ENCODE results near the gene A1BG. TPM values are rescaled to one million over a fixed set of nuclear protein-coding genes. Genes with fewer than 3 reads are reported as not detected.

The A1BG gene, protein sequence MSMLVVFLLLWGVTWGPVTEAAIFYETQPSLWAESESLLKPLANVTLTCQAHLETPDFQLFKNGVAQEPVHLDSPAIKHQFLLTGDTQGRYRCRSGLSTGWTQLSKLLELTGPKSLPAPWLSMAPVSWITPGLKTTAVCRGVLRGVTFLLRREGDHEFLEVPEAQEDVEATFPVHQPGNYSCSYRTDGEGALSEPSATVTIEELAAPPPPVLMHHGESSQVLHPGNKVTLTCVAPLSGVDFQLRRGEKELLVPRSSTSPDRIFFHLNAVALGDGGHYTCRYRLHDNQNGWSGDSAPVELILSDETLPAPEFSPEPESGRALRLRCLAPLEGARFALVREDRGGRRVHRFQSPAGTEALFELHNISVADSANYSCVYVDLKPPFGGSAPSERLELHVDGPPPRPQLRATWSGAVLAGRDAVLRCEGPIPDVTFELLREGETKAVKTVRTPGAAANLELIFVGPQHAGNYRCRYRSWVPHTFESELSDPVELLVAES
- polyA plus RNA-seq (ENCODE audit: insufficient read length in 4 of 4), result 1 to 10 TPM in 1 of 4 donors, under 1 TPM in 3; 0.39 to 2.7 (median 0.93) TPM

DNA sequence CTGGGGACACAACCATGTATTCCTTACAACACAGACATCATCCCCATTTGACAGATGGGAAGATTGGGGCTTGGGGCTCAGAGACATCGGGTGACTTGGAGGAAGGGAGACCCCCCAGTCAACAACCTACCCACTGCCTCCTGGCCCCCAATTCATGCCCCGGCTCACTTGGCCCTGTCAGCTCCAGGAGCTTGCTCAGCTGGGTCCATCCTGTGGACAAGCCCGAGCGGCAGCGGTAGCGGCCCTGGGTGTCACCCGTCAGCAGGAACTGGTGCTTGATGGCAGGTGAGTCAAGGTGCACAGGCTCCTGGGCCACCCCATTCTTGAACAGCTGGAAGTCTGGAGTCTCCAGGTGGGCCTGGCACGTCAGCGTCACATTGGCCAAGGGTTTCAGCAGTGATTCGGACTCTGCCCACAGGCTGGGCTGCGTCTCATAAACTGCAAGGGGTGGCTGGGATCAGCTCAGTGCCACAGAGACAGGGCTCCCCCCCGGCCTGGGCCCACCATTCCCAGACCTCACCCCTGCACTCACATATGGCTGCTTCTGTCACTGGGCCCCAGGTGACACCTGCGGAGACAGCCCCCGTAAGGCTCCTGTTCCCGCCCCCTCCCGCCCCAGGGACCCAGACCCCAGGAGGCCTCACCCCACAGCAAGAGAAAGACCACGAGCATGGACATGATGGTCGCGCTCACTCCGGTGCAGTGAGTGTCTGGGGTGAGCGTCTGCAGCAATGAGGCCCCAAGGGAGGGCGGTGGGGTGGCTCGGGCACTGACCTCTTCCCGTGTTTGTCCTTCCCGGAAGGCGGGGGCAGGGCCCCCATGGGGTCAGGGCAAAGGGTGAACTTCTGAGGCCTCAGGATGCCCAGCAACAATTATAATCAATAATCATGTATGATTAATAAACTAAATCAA is at the start of gene A1BG:
Gene A1BG, minus strand, starts transcription at position 733 of the 912 bp plus-strand sequence. Its CDS starts 55 bp downstream, at position 678.
- DNase-seq (ENCODE audit: low read depth in 4 of 4, low spot score in 3 of 4), result no peak

DNA sequence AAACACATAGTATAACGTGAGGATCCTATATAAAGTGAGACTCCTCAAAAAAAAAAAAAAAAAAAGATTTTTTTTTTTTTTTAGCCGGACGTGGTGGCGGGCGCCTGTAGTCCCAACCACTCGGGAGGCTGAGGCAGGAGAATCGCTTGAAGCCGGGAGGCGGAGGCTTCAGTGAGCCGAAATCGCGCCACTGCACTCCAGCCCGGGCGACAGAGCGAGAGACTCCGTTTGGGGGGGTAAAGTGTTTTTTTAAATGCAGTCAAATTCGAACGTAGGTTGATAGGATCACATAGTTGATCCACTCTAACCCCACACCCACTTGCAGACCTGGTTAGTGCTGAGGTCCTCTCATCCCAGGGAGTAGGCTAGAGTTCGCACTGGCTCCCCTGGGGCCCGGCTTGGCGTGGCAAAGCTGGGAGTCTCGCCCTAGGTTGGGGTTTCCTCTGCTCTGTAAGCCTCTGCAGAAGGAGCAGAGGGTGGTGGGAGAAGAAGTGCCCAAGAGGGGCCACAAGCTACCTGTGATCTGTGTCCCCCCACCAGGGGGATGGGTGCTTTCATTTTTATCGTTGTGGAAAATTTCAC is 48.6 kb upstream of the A1BG start:
- no peak for DNase-seq (ENCODE audit: low read depth in 4 of 4, low spot score in 3 of 4)

DNA sequence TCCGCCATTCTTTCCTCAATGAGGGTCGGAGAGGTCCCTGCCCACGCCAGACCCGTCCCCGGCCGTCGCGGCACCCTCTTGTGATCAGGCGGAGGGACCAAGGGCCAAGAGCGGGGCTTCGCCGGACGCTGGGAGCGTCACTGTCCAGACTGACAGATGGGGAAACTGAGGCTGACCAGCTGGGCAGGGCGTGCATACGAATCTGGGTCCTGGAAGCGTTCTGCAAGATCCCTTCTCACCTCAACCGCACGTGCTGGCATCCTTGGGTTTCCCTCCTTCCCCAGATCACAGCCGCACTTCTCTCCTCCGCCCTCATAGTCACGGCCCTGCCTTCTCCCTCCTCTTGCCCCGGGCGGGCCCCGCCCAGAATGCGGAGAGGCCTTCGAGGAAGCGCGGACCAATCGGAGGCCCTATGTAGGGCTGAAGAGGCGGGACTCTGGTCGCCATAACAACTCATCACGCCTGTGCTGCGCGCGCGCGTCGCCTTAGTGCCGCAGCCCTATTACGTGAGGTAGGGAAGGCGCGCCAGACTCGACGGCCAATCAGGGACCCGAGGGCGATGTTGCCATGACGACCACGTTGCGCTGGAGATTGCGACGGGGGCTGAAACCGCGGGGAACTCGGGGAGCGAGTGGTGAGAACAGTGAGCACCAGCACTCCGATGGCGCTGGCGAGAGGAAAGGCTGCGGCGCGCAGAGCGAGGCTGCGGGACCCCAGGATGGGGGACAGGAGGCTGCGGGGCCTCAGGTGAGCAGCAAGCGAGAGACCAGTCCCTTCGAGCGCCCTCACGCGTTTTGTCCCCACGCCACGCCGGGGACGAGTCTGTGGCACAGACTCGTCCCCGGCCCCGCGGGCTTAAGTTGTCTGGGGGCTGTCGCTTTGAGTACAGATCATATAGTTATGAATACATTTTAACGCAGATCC is 47.9 kb upstream of the A1BG start:
- DNase-seq (ENCODE audit: low read depth in 4 of 4, low spot score in 3 of 4), result peak; percentile 97 to 100 (median 98)

DNA sequence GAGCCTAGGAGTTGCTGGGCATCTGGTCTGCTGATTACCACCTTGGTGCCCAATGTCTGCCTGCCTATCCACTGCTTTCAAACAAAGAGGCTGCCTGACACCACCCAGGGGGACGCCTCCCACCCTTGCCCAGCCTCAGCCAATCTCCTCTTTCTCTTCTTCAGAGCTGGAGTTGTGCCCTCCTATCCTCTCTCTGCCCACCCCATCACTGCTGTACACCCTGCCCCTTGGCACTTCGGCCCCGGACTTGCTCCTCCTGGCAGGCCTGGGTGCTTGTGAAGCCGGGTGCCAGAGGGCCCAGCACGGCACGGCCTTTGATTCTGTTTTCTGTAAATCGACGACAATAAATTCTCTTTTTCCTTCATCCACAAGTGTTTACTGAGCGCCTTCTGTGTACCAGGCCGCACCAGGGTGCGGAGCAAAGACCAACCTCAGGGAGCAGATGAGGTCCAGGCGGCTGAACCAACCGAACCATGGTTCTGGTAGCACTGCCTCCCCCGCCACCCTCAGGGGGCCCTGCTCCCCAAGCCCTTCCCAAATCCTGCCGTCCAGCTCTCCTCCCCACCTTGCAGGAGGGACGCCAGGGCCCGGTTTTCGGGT is 47.1 kb upstream of the A1BG start:
- DNase-seq (ENCODE audit: low read depth in 4 of 4, low spot score in 3 of 4), result no peak

DNA sequence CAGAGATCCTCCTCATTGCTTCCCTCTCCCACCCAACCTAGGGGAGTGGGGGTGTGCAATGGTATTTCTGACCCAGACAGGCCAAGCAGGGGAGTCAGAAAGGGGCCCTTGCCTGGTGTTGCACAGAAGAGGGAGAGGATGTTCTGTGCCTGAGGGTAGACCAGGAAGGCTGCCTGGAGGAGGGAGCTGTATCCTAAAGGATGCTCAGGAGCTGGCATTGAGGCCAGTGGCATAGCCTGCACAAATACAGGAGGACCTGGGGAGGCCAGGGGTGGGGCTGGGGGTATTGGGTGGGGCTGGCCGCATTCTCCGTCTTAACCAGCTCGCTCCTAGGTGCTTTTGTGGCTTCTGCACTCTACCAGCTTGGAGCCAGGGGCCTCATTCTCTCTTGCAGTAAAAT is 46.6 kb upstream of the A1BG start:
- no peak for DNase-seq (ENCODE audit: low read depth in 4 of 4, low spot score in 3 of 4)

DNA sequence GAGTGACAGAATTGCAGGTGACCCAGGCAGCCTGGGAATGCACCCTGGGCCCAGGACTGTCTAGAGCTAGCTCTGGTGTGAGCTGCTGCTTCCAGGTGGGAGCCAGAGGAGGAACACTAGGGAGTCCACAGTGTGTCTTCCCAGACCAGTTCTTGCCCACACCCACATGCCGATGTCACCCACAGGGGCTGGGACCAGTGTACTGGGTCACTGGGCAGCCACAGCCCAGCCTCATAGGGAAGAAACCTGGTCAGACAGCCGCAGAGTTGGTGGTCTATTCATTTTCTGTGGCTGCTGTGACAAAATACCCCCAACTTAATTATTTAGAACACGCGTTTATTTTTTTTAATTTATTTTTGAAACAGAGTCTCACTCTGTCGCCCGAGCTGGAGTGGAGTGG is 45.3 kb upstream of the A1BG start:
- no peak for DNase-seq (ENCODE audit: low read depth in 4 of 4, low spot score in 3 of 4)

DNA sequence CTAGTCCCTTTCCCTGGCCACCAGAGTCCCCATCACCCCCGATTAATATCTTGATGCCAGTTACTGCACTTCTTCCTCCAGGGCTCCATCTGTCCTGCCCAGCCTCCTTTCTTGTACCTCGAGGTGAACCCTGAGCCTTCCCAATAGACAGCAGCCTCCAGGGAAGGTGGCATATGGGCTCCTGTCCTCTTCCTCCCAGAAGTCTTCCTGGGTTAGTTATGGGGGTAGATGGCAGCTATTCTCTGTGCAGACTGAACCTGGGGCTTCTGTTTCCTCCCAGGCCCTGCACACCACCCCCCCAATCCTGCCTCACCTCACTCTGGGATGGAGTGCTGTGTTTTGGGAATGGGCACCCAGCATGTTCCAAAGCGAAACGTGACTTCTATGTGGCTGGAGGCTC is 44.8 kb upstream of the A1BG start:
- no peak for DNase-seq (ENCODE audit: low read depth in 4 of 4, low spot score in 3 of 4)

DNA sequence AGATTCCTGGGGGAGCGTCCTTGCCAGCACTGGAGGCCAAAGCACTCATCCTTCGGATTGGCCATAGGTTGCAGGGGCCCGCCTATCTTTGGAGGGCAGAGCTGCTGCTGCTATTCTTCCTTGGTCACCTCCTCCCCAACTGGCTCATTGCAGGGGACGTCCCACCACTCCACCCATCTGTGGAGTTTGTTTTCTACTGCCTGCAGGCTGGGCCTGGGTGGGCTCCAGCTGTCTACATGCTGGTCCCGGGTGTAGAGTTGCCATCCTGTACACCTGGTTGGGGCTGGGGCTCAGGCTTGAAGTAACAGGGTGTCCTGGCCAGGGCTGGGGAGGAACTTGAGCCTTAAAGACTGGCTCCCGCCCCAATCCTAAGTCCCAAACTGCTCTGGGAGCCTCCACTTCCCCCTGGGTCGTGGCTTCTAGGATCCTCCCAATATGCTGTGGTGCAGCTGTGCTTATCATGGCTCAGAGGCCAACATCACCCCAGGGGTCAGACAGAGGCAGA is 44.3 kb upstream of the A1BG start:
- DNase-seq (ENCODE audit: low read depth in 4 of 4, low spot score in 3 of 4), result no peak

DNA sequence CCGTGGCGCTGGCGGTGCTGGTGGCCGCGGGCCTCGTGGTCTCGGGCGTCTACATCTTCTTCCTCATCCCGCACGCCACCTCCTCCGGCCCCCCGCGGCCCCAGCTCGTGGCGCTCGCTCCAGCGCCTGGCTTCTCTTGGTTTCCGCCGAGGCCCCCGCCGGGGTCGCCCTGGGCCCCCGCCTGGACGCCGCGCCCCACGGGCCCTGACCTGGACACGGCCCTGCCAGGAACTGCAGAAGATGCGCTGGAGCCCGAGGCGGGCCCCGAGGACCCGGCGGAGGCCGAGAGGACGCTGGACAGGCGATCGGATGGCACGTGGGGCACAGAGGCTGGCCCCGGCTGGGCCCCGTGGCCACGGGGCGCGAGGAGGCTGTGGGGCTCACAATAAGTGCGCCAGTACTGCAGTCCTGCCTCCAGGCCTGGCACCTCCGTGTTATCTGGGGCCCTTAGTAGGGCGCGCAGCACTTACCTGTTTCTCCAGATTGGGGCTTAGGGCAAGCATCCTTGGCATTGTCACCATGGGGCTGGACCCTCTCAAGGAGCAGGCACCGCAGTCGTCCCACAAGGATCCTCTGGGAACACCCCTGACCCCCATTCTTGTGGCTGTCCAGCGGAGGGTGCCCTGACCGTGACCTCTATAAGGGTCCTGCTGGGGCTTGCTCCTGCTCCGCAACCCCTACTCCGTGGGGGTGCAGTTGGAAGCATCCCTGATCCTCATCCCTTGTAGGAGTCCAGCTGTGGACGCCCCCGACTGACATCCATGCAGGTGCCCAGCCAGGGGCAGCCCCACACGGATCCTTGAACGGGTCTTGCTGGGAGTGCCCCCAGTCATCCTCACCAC is 43.6 kb upstream of the A1BG start:
- no peak for DNase-seq (ENCODE audit: low read depth in 4 of 4, low spot score in 3 of 4)

DNA sequence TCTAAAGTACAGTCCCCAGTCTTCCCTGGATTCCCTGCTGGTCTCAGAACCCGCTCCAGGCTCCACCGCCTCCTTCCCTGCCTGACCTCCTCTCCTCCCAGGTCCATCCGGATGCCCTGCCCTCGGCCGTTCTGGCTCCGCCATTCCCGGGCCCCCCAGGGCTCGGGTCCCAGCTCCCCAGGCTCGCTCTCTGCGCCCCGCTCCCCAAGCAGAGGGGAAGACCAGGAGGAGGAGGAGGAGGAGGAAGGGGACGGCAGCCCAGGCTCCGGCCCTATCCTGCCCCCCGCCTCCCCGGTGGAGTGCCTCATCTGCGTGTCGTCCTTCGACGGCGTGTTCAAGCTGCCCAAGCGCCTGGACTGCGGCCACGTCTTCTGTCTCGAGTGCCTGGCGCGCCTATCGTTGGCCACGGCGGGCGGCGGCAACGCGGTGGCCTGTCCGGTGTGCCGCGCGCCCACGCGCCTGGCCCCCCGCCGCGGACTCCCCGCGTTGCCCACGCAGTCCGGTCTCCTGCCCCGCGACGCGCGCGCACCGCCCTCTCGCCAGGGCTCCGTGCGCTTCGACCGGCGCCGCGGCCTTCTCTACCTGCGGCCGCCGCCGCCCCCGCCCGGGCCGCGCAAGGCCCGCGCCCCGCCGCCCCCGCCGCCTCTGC is 42.8 kb upstream of the A1BG start:
- DNase-seq (ENCODE audit: low read depth in 4 of 4, low spot score in 3 of 4), result no peak

DNA sequence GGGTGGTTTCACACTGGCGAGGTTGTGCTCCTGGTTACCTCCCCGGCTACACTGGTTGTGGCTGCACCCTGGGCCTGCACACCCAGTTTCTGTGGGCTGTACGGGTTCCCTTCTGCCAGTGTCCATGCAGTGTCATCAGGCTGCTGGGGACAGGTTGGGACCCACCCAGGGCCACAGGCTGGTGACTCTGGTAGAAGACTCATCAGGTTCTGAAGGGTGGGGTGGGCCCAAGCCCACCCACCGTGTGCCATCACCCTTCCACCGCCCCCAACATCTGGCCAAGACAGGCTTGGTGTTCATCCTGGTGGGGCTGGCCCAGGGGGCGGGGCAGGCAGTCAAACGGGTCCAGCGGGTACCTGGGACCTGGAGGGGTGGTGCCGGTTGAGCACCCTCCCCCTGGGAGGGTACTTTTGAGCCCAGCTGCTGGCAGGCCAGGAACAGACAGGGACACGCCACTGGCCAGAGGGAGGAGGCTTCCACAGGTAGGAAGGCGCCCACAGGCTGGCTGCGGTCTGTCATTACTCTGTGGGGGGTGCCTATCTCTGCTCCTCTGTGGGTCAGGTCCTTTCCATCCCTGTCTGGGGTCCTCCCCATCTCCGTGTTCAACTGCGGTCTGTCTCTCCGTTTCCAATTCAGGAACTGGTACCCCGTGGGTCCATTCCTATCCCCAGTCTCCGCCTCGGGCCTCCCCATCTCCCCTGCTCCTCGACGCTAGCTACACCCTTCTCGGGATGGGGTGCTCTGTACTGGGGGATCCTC is 42.1 kb upstream of the A1BG start, which contains the start of gene RNF225:
Gene RNF225, plus strand, starts transcription at position 437 of the 759 bp plus-strand sequence. CDS start 434 bp downstream, outside the sequence.
- DNase-seq (ENCODE audit: low read depth in 4 of 4, low spot score in 3 of 4), result no peak

DNA sequence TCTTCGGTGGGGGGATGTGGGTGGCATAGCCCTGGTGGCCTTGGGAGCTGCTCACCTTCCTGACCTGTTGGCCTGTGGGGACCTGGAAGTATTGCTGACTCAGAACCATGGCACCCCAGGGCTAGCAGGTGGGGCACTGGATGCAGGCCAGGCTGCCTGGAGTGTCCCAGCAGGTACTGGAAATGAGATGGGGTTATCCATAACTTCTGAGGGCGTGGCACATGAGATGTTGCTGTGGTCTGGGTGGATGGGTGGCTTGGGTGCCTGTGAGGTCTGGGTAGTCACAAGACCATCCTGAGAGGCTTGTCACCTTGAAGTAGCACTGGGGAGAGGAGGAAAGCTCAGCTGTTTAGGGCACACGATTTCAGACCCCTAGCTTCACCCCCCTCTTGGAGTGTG is 41.5 kb upstream of the A1BG start:
- DNase-seq (ENCODE audit: low read depth in 4 of 4, low spot score in 3 of 4), result no peak

DNA sequence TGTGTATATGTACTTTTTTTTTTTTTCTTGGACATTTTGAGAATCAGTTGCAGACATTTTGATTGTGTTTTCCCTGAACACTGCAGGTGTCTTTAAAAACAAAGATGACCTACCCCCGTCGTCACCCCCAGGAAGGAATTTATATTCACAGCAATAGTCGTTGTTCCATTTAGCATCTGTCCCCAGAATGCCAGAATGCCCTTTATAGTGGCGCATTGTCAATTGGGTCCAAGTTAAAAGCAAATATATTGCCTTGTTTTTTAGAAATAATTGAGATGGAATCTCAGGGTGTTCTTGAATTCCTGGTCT is 40.4 kb upstream of the A1BG start:
- DNase-seq (ENCODE audit: low read depth in 4 of 4, low spot score in 3 of 4), result no peak

DNA sequence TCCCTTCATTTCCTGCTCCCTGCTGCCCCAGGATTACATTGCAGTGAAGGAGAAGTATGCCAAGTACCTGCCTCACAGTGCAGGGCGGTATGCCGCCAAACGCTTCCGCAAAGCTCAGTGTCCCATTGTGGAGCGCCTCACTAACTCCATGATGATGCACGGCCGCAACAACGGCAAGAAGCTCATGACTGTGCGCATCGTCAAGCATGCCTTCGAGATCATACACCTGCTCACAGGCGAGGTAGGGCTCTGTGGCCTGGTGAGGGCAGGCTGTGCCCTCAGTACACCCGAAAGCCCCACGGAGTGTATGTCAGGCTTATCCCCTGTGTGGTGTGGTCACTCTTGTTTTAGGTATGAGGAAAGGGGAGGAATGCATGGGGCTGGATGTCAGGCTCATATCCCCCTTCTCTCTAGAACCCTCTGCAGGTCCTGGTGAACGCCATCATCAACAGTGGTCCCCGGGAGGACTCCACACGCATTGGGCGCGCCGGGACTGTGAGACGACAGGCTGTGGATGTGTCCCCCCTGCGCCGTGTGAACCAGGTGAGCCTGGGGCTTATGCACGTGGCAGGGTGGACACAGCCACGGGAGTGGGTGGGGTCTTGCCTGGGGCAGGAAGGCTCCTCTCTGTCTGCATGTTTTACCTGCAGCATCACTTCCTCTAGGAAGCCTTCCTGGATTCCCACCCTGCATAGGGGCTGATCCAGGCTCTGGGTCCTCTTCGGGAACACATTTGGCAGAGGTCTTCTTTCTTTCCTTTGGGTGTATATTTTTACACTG is 39.8 kb upstream of the A1BG start:
- DNase-seq (ENCODE audit: low read depth in 4 of 4, low spot score in 3 of 4), result no peak

DNA sequence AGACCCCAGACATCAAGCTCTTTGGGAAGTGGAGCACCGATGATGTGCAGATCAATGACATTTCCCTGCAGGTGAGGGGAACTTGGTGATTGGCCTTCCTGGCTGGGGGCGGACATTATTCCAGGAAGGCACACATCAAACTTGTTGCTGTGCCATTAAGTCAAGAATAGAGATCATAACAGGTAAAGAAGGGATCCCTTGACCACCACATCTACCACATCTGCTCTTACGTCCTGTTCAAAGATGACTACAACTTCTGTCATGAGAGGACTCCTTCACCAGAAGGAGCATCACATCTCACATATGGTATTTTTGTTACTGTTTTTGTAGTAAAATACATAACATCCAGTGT is 34.9 kb upstream of the A1BG start:
- DNase-seq (ENCODE audit: low read depth in 4 of 4, low spot score in 3 of 4), result no peak

DNA sequence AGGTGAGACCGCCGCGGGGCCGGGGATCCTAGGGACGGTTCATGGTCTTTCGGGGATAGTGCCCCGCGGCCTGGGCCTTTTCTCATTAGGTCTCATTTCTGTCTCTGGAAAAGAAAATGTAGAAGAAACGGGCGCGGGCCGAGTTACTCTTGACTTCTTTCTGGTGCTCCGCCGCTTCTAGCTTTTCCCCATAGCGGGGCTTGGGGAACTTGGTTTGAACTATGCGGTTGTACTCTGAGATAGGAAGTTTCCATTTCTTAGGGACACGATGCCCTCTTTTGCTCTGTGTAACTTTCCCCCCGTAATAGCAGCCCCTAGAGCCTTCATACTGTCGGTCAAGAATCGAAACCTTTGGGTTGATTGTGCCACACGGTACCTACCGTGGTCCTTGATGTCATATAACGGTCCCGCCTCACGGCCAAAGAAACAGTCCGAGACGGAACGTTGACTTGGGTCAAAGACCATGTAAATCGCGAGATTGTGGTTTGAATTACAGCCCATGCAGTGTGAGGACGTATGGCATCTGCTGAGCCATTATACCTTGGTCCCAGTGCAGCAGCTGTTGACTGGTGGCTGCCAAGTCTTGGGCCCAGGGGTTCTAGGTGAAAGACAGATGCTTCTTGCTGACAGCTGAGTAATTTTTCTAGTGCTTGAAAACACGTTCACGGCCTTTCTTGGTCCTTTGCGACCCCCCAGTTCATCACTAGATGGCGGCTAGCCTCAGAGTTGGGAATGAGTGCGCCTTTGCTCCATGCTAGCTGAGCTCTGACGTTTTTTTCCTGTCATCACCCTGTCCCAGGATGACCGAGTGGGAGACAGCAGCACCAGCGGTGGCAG is 34.3 kb upstream of the A1BG start:
- DNase-seq (ENCODE audit: low read depth in 4 of 4, low spot score in 3 of 4), result no peak
